Type B pancreatic cell (in vitro differentiated cells): ENCODE results near the gene RAB27B. TPM values are rescaled to one million over a fixed set of nuclear protein-coding genes. Genes with fewer than 3 reads are reported as not detected.

Experiments
- DNase-seq: peaks from one replicate; pipeline ENCODE4 v3.0.0; 2021; ENCODE audit warnings: mixed read lengths; ENCODE audit not compliant: unreplicated experiment; ENCODE audit errors: extremely low spot score
- H3K27ac Mint-ChIP-seq: 2 replicates; pipeline ENCODE4 v1.8.0; 2021; ENCODE audit warnings: mild to moderate bottlenecking, mixed read lengths
- H3K27me3 Mint-ChIP-seq: 2 replicates; pipeline ENCODE4 v1.8.0; 2021; ENCODE audit warnings: mixed read lengths
- H3K36me3 Mint-ChIP-seq: 2 replicates; pipeline ENCODE4 v1.8.0; 2021; ENCODE audit warnings: mixed read lengths
- H3K4me1 Mint-ChIP-seq: one replicate; pipeline ENCODE4 v1.8.0; 2021; ENCODE audit warnings: mixed read lengths; ENCODE audit not compliant: unreplicated experiment
- H3K4me3 Mint-ChIP-seq: 2 replicates; pipeline ENCODE4 v1.8.0; 2021; ENCODE audit warnings: mild to moderate bottlenecking, mixed read lengths
- H3K9me3 Mint-ChIP-seq: 2 replicates; pipeline ENCODE4 v1.8.0; 2021; ENCODE audit warnings: mixed read lengths
- CTCF ChIP-seq: fragments of 200-600 bp; sonication (generic); conservative IDR thresholded peaks from 2 replicates; pipeline ENCODE4 v1.5.0; 2021; ENCODE audit warnings: antibody characterized with exemption, mild to moderate bottlenecking
- total RNA-seq: library from RNA; stranded (reverse); gene quantifications from 2 replicates; pipeline ENCODE4 v1.2.1, GENCODE V29; 2021; ENCODE audit warnings: low replicate concordance

The RAB27B gene
- total RNA-seq, 1 donor from 2014 or later, result 9.4 TPM

GRCh38 chr18:54888378-54888777 is 60.1 kb downstream of the RAB27B start:
- H3K36me3 Mint-ChIP-seq, result peaks cover 4% of the 10 kb centered on the region
- peaks cover 4% of the 10 kb centered on the region for H3K4me1 Mint-ChIP-seq
- H3K27ac Mint-ChIP-seq, result no peak overlapping the region
- peaks cover 12% of the 10 kb centered on the region for H3K27me3 Mint-ChIP-seq
- no peak overlapping the region for H3K4me3 Mint-ChIP-seq
- H3K9me3 Mint-ChIP-seq, result no peaks in the 10 kb centered on the region
- no peak for TF ChIP-seq CTCF
- DNase-seq, result no peak

GRCh38 chr18:54888933-54889332 is 60.7 kb downstream of the RAB27B start:
- Mint-ChIP-seq H3K27me3 (peaks cover 10% of the 10 kb centered on the region), H3K4me3 (no peak overlapping the region), H3K36me3 (peaks cover 4% of the 10 kb centered on the region), H3K9me3 (no peaks in the 10 kb centered on the region), H3K27ac (no peak overlapping the region), H3K4me1 (no peaks in the 10 kb centered on the region)
- TF ChIP-seq CTCF, result no peak
- DNase-seq, result no peak

- Mint-ChIP-seq H3K36me3 (no peaks in the 10 kb centered on the region), H3K27ac (no peak overlapping the region), H3K4me3 (no peak overlapping the region), H3K4me1 (no peaks in the 10 kb centered on the region), H3K9me3 (no peaks in the 10 kb centered on the region), H3K27me3 (no peaks in the 10 kb centered on the region)
- no peak for DNase-seq
- no peak for TF ChIP-seq CTCF
Observed at GRCh38 chr18:54899500-54899899, 71.2 kb downstream of the RAB27B start.

- Mint-ChIP-seq H3K4me3 (no peak overlapping the region), H3K4me1 (no peaks in the 10 kb centered on the region), H3K36me3 (no peaks in the 10 kb centered on the region), H3K27ac (no peak overlapping the region), H3K9me3 (no peaks in the 10 kb centered on the region), H3K27me3 (no peaks in the 10 kb centered on the region)
- no peak for DNase-seq
- TF ChIP-seq CTCF, result no peak
Observed at GRCh38 chr18:54900290-54900689, 72.0 kb downstream of the RAB27B start.

GRCh38 chr18:54904581-54904980 is 76.3 kb downstream of the RAB27B start:
- no peak overlapping the region for H3K27ac Mint-ChIP-seq
- TF ChIP-seq CTCF, result no peak
- peaks cover 5% of the 10 kb centered on the region for H3K27me3 Mint-ChIP-seq
- no peaks in the 10 kb centered on the region for H3K4me1 Mint-ChIP-seq
- no peak for DNase-seq
- H3K9me3 Mint-ChIP-seq, result no peaks in the 10 kb centered on the region
- no peaks in the 10 kb centered on the region for H3K36me3 Mint-ChIP-seq
- H3K4me3 Mint-ChIP-seq, result no peak overlapping the region

GRCh38 chr18:54905629-54906028 is 77.4 kb downstream of the RAB27B start:
- Mint-ChIP-seq H3K27me3 (peaks cover 5% of the 10 kb centered on the region), H3K9me3 (no peaks in the 10 kb centered on the region), H3K4me3 (no peak overlapping the region), H3K4me1 (no peaks in the 10 kb centered on the region), H3K36me3 (no peaks in the 10 kb centered on the region), H3K27ac (no peak overlapping the region)
- no peak for TF ChIP-seq CTCF
- no peak for DNase-seq
